HG03565 (cell line): ENCODE data around the gene RHBDF2.
"Not testable (repeated sequence)": the region's sequence is repeated elsewhere in the genome, so short reads cannot be mapped to it uniquely, and the experiment has no call there.

Experiments
- ATAC-seq: cut with Tn5 transposase; IDR thresholded peaks from one replicate; pipeline ENCODE4 v1.9.1; 2021; ENCODE audit warnings: mild to moderate bottlenecking, moderate library complexity; ENCODE audit not compliant: unreplicated experiment

Gene RHBDF2

DNA sequence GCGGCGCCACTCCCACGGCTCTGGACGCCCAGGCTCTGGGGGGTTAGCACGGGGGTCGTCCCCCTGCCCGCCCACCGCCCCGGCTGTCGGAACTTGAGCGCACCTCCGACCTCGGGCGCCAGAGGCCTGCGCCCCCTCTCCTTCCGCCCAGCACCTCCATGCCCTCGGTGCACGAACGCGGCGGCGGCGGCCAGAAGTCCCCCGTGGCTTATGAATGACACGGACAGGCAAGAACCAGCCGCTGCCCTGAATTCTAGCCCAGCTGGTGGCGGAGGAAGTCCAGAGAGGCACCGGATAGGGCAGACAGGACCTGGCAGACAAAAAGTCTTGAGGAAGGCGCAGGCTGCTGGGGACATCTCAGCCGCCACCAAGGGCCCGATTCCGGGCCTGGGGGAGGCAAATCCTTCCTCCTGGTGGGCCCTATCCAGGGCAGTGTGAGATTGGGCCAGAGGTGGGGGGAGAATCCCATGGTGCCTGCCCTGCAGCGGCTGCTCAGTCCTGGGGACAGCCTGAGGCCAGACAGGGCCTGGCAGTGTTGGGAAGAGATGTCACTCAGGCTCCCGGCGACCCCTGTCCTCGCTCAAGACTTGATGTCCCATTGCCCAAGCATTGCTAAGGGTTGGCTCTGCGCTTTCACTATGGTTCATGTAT is 37.2 kb upstream of the RHBDF2 start:
- ATAC-seq = no peak

DNA sequence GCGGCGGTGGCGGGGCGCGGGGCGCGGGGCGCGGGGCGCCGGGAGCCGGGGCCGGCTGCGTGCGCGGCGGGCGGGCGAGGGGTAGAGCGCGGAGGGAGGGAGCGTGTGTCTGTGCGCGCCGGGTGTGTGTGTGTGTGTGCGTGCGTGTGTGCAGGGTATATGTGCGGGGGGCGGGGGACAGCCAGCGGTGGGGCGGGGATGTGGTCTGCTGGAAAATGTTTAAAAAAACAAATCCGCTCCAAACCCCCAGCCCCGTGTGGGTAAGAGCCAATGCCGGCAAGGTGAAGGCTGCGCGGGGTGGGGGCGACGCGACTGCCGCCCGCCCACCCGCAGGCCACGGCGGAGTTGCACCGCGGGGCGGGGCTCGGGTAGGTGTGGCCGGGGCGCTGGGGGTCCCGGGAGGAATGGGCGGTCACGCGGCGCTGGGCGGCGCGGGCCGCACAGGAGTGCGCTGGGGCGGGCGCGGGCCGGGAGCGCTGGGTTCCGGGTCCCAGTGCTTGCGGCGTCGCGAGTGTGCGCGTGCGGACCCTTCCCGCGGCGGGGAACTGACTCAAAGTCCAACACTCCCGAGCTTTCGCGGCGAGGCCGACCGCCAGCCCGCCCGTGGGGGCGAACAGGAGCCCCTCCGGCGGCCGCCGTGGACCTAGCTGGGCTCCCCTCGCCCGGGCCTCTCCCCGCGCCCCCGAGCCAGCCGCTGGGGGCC is 36.5 kb upstream of the RHBDF2 start, which contains the start of gene CYGB:
TSS of gene CYGB (minus strand) at position 132 of the 703 bp plus-strand sequence. CDS start 167 bp downstream, outside the sequence.
- no peak for ATAC-seq

DNA sequence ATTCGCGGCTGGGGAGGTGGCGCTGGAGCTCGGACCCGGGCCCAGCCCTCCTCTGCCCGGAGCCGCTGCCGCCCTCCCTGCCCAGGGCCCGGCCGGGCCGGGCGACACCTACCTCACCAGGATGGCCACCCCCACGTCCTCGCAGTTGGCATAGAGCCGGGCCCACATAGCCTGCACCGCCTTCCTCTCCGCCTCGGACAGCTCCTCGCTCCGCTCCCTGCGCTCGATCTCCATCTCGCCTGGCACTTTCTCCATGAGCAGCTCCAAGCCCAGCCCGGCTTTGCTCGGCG is 36.0 kb upstream of the RHBDF2 start:
- ATAC-seq = no peak

DNA sequence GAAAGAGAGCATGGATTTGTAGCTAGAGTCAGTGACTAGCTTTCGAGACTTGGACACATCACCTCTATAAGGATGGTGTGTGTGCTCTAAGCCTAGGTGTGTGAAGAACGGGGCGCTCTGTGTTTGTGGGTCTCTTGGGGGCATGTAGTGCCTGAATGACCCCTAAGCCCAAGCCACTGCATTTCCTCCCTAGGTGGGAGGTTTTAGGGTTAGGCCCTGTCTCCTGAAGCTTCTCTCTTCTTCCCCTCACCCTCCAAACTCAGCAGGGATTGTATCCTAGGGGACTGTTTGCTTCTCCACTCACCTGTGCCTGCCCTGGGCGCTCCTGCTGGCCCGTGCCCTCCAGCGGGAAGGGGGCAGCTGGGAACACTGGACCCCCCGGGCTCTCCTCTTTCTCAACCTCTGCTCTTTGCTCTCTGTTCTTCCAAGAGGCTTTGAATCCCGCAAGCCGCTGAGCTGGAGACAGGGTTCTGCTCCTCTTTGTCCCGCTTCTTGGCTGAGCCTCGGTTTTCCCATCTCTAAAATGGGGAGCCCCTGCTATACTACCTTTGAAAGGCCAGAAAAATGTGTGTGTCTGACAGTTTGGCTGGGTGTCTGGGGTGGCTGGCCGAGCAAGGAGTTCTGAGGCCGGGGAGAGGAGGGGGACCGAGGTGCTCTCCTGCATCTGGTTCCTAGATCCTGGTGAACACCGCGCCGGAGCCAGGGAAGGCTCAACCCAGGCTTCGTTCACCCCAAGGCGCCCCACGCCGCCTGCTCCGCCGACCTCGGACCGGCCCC is 35.5 kb upstream of the RHBDF2 start:
- ATAC-seq = no peak

DNA sequence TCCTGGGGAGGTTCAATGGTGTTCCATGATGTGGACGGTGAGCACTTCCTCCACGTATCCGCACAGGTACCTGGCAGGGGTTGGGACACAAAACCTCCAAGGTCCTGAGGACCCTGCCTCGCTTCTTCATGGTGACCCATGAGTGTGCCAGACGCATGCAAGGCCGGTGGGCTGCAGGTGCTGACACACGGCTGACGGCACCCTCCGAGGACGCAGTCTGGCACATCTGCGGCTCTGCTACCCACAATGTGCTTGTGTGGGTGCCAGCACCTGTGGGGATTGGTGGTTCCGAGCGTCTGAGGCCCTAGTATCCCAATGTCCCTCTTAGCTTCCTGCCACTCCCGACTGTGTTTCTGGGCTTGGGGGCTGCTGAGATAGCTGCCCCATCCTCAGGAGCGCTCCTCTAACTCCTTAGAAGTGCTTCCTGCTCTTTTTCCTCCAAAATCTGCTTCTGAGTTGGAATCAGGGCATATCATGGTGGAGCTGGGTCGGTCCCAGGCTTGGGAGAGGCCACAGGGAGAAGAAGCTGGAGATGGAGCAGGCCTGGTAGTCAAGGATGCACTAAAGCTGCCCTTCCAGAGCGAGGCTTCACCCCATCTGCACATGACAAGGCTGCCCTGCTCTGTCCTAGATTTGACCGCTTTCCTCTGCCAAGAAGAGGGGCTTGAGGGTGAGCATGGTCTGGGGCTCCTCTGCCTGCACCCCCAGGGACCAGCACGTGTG is 34.7 kb upstream of the RHBDF2 start:
- ATAC-seq = no peak

DNA sequence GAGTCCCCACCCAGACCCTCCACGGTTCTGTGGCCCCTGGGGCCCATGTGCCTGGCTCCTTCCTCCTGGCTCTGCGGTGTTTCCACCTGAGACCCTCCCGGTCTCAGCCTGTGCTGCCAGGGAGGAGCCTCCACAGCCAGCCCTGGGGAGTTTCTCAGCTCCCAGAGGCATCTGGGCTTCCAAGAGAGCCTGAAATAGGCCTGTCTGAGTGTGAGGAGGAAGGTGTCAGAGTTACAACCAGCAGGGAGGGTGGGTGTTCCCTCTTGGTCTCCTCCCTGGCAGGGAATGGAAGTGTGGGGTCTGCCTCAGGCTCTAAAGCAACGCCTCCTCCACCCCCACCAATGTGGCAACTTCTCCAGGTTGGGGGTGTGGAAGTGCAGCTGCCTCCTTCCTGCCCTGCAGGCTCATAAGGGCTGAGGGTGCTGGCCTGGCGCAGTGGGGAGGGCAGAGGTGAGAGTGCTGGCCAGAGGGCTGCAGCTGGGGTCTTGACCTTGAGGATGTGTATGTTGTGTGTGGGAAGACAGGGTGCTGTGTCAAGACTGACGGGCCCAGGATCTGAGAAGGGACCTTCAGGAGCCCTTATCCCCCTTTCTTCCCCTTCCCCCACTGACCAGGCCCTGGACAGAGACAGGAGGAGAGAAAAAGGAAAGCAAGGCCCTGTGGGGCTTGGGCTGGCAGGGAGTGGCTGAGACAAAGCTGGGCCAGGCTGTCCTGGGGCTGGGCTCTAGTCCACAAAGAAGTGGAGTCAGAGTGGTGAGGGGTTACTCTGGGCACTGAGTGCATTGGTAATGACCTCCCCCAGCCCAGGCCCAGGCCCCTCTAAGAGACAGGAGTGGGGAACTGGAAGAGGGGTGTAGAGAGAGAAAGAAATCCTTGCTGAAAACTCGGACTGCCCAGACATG is 33.9 kb upstream of the RHBDF2 start:
- ATAC-seq = no peak

DNA sequence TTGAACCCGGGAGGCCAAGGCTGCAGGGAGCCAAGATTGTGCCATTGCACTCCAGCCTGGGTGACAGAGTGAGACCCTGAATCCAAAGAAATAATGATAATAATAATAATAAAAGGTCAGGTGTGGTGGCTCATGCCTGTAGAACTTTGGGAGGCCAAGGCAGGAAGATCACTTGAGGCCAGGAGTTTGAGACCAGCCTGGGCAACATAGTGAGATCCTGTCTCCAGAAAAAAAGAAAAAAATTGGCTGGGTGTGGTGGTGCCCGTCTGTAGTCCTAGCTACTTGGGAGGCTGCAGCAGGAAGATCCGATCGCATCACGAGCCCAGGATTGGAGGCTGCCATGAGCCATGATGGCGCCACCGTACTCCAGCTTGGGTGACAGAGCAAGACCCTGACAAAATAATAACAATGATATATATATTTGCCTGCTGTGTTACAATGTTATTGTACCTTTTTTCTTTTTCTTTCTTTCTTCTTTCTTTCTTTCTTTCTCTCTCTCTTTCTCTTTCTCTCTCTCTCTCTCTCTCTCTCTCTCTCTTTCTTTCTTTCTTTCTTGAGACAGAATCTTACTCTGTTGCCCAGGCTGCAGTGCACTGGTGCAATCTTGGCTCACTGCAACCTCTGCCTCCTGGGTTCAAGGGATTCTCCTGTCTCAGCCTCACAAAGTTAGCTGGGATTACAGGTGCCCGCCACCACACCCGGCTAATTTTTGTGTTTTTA is 32.6 kb upstream of the RHBDF2 start:
- ATAC-seq = not testable (repeated sequence)

DNA sequence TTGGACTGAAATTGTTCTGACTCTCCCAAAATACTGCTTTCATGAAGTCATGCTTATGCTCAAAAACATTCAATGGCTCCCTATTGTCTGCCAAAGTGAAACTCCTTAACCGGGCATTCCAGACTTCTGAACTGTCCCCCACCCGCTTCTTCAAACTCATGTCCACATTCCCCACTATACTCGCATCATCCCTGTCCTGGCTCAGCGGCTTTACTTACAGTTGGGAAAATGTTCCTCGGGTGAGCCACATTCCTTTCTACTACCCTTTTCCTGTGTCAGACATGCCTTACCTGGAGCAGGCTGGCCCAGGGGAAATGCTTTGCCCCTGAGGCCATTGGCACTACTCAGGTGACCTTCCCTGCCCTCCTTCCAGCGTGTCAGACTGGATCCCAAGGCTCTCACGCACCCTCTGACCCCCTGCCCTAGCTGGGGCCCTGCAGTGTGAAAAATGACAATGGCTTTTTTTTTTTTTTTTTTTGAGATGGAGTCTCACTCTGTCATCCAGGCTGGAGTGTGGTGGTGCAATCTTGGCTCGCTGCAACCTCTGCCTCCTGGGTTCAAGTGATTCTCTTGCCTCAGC is 30.9 kb upstream of the RHBDF2 start:
- no peak for ATAC-seq

DNA sequence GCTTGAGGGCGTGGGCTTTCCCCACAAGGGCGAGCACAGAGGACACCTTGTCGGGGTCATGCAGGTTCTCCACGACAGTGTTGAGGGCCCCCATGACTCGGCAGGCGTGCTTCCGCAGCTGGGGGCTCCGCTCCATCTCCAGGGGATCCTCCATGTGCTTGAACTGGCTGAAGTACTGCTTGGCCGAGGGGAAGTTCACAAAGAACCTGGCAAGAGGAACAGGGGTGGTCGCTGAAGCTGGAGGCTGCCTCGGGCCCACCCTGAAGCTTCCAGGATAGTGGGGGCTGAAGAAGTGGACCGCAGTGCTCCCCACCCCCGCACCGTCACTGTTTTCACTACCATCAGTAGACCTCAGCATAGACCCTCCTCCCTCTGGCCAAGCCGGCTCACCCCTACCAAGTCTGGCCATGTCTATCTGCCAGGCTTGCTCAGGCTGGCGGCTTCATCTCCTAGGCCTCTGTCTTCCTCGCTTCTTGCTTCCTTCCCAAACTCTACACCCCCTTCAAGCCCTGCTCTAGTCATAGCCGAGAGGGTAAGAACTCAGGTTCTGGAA is 30.3 kb upstream of the RHBDF2 start:
- no peak for ATAC-seq

DNA sequence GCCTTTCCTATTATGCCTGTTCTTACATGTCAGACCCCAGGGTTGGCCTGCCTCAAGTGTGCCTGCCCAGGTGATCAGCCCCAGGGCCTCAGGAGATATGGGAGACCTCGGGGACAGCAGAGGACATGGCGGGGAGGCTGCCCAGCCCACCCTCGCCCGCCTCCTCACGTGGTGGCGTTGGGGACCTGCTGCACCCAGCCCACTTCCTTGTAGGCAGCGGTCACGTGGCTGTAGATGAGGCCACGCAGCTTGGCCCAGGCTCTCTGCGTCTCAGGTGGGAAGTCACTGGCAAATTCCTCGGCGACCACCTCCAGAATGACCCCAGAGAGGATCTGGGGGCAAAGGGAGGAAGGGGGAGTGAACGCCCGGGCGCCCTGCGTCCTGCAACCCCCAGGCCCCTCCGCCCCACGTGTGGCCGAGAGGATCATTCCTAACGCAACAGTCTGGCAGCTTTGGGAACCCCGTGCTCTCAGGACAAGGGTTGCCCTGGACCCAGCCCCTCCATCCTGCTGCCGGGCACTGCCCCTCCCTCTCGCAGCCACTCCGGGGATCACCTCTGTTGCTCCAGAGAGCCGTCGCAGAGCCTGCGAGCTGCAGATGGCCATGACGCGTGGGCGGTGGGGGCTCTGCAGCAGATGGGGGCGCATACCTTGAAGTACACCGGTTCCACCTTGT is 29.7 kb upstream of the RHBDF2 start:
- no peak for ATAC-seq

DNA sequence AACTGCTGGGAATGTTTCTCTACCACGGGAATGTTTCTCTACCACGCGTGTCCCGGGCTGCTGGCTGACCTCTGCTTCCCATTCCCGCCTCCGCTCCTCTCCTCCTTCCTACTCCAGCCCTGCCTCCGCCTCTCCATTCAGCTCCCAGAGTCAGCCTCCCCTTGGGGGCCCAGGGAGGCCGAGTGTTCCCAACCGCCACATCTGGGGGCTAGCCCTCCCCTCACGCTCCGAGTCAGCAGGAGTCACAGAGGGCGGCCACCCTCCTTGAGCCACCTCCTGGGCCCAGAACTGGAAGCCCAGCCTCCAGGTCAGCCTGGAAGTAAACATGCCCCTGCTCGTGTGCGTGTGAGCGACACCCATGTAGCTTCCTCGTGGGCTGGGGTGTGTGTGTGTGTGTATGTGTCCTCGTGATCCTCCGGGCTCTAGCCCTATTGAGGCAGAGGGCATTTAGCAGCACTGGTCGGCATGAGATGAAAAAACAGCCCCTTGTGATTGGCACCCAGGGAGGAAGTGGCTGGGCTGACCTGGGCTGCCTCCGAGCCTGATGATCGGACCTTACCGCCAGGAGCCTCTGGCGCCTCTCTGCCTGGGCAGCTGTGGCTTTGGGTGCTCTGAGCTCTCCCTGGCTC is 29.0 kb upstream of the RHBDF2 start:
- ATAC-seq = no peak

DNA sequence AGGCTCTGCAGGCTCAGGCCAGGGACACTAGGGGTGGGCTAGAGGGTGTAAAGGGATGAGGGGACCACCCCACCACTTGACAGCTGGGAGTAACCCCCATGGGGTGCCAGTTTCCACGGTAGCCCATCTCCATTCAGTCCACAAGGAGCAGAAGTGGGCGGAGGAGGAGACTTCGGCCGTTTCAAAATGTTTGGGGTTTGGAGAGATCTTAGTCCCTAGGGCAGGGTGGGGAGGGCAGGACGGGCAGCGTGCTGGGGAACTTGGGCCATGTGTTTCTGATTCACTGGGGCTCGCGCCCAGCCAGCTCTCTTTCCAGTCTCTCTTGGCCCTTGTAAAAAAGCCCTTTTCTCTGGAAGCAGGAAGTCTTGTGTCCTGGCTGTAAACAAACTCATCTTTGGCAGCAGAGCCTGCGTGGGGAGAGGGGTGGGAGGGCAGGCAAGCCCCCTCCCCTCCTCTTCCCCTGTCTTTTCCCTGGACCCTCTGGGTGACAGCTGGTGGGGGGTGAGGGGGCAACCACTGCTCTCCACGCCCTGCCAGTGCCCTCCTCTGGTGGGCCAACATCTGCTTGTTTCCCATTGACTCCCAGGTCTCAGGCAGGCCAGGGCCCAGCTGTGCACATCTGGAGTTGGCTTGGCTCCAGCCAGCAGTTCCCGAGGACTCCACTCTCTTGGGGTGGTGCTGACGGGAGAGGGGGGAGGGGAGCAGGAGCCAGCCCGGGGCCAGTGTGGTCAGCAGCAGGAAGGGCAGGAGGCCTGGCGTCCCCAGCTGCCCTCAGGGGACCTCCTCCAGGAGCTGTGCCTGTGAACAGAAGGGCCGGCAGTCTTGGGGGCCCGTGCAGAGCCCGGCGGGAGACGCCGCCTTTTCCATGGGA is 28.2 kb upstream of the RHBDF2 start:
- no peak for ATAC-seq

DNA sequence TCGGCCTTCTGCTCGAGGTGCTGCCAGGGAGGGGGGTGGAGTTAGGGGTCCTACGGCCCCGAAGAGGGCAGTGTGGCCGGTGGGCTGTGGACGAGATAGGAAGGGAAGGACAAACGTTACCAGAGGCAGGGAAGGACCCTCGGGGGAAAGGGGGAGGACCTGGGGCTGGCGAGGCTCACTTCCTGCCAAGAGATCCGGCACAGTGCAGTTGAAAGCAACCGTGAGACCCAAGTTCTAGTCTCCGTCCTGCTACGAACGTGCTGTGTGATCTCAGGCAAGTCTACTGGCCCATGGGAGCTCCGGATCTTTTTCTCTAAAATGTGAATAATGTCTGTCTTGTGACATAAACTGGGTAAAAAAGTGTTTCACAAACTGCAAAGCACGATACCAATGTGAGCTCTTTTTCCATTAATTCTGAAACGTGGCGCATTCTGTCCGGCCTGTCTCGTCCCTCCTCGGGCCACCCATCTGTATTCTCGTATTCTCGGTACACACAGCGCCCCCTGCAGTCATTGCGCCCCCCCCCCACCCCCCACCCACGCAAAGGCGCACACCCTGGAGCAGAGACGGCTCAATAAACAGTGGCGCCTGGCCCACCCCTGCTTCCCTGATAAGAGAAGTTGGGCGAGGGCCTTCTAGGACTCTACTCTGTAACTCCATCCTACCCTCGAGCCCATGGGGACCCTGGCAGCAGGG is 27.5 kb upstream of the RHBDF2 start:
- ATAC-seq = no peak

DNA sequence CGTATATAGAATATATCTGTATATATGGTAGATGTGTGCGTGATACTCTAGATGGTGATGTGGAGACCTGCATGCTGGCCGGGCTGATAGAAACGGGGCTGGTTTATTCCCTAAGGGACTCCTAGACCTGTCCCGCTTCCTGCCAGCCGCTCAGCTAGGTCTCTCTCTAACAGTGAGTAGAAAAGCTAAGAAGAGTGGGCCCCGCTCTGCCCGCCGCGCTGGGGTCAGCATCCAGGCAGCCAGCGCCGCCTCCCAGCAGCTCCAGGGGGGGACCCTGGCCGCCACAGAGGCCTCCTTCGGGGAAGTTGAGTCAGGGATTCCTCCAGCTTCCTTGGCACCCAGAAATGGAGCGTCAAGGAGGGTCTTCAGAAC is 26.9 kb upstream of the RHBDF2 start:
- ATAC-seq = no peak

DNA sequence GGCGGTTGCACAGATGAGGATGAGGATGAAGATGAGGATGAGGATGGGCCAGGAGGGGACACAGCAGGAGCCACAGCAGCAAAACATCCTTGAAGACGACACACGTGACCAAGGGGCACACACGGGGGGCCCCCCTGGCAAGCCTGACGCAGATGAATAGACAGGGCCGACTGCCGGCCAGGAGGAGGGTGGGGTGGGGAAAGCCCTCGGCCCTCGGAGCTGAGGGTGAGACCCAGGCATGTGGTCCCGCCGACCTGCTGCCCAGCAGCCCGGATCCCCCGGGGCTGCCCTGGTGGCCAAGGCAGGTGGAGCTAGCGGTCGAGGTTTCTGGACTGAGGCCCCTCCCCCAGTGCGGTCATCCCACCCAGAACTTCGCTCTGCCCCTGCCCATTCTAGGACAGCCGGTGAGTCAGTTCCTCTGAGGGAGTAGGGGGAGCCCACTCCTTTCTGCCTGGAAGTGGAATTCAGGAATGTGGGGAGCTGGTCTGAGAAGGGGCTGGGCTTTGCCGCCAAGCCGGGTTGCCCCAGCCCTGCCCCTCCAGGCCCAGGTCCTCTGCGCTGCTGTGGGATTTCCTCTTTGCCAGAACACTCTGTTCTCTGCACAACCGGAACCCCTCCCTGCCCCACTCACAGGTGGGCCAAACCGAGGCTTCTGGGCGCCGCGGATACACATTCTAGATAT is 26.3 kb upstream of the RHBDF2 start:
- no peak for ATAC-seq

DNA sequence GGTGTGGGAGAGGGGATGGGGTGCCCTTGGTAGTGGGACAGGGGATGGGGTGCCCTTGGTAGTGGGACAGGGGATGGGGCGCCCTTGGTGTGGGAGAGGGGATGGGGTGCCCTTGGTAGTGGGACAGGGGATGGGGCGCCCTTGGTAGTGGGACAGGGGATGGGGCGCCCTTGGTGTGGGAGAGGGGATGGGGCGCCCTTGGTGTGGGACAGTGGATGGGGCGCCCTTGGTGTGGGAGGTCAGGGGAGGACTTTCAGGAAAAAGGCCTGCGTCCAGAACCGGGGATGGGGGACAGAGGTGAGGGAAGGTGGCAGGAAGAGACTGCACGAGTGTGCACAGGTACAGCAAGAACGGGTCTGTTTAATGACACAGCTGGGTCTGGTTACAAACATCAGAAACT is 25.8 kb upstream of the RHBDF2 start:
- not testable (repeated sequence) for ATAC-seq
